Measurements from ENCODE around the gene FYB1.

- TF ChIP-seq CTCF (IDR thresholded peaks at IDR 0.05; ENCODE audit: insufficient read depth, low read depth, low read length) (no peak), EZH2 (IDR thresholded peaks at IDR 0.05; ENCODE audit: insufficient read depth, low read length) (no peak)
These were observed 143.1 kb downstream of the FYB1 start for GRCh38 chr5:39076101-39076756.
